Rectal smooth muscle tissue (tissue), 1 donor: ENCODE measurements around the gene HPDL.
"Not testable (repeated sequence)": the region's sequence is repeated elsewhere in the genome, so short reads cannot be mapped to it uniquely, and the experiment has no call there.

ENCODE experiments used
- H3K27ac ChIP-seq: one replicate; pipeline ENCODE4 v1.7.0; 2013; ENCODE audit warnings: low read depth, low read length, inconsistent platforms
- H3K27me3 ChIP-seq: one replicate; pipeline ENCODE4 v1.7.0; 2013; ENCODE audit warnings: low read length; ENCODE audit not compliant: control insufficient read depth, insufficient read depth
- H3K36me3 ChIP-seq: one replicate; pipeline ENCODE4 v1.7.0; 2013; ENCODE audit warnings: low read length; ENCODE audit not compliant: control insufficient read depth, insufficient read depth
- H3K4me1 ChIP-seq: one replicate; pipeline ENCODE4 v1.7.0; 2013; ENCODE audit warnings: low read length; ENCODE audit not compliant: control insufficient read depth, insufficient read depth
- H3K4me3 ChIP-seq: one replicate; pipeline ENCODE4 v1.7.0; 2013; ENCODE audit warnings: low read length
- H3K9ac ChIP-seq: one replicate; pipeline ENCODE4 v1.7.0; 2013; ENCODE audit warnings: low read length

The HPDL gene

DNA sequence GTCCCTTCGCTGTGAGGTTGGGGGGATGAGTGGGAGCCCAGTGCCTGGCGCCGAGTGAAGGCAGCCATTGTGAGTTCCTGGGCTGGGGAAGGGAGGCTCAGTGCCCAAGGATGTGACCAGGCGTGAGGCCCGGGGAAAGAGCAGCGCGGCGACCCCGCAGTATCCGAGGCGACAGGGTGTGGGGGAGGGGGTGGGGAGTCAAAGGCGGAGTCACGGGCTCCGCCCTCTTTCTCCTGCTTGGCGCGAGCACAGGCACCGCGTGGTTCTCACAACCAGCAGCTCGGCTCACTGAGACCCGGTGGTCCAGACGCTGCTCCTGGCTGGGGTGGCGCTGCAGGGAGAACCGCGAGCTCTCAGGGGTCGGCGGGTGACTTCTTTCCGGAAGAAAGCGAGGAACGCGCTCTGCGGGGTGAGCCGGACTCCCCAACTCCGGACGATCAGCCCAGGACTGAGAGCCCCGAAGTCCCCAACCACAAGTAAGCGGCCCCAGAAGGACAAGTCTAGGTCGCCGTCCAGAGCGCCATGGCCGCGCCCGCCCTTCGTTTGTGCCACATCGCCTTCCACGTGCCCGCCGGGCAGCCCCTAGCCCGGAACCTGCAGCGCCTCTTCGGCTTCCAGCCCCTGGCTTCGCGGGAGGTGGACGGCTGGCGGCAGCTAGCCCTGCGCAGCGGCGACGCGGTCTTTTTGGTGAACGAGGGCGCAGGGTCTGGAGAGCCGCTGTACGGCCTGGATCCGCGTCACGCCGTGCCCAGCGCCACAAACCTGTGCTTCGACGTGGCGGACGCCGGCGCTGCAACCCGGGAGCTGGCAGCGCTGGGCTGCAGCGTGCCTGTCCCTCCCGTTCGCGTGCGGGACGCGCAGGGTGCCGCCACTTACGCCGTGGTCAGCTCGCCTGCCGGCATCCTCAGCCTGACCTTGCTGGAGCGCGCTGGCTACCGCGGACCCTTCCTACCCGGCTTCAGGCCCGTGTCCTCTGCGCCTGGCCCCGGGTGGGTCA, at the start of gene HPDL:
Gene HPDL (plus strand): TSS at position 269 of the 997 bp plus-strand sequence. CDS start 254 bp downstream, at position 523.
- Histone ChIP-seq H3K4me3 (peak within 1 kb of the TSS; percentile 66), H3K9ac (no peak within 1 kb of the TSS), H3K4me1 (peaks cover 3% of the 10 kb centered on the region), H3K27ac (no peak within 1 kb of the TSS), H3K27me3 (no peaks in the 10 kb centered on the region), H3K36me3 (peaks cover 1% of the 10 kb centered on the region)

DNA sequence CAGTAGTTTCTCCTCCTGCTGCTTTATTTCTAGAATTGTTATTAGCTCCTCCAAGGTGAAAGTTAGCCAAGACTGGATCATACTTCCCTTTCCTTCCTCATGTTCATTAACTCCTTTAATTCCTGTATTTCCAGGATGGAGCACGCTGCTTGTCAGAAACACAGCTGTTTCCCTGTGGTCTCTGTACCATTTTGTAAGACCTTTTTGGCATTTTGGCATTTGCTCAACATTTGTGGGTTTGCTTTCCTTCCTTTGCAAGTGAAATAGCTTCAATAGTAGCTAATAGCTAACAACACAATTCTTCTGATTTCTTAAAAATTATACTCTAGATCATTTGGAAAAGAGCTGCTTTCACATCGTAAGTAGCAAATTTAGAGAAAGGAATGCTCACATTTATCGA, 44.3 kb upstream of the HPDL start:
- Histone ChIP-seq H3K36me3 (no peaks in the 10 kb centered on the region), H3K9ac (no peak overlapping the region), H3K27ac (no peak overlapping the region), H3K4me3 (no peak overlapping the region), H3K4me1 (no peaks in the 10 kb centered on the region), H3K27me3 (no peaks in the 10 kb centered on the region)

DNA sequence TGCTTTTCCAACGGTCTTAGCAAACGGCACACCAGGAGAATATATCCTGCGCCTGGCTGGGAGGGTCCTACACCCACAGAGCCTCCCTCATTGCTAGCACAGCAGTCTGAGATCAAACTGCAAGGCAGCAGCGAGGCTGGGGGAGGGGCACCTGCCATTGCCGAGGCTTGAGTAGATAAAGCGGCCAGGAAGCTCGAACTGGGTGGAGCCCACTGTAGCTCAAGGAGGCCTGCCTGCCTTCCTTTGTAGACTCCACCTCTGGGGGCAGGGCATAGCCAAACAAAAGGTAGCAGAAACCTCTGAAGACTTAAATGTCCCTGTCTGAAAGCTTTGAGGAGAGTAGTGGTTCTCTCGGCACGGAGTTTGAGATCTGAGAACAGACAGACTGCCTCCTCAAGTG, 41.8 kb upstream of the HPDL start:
- not testable (repeated sequence) for H3K4me1 ChIP-seq, H3K27ac ChIP-seq, H3K9ac ChIP-seq

DNA sequence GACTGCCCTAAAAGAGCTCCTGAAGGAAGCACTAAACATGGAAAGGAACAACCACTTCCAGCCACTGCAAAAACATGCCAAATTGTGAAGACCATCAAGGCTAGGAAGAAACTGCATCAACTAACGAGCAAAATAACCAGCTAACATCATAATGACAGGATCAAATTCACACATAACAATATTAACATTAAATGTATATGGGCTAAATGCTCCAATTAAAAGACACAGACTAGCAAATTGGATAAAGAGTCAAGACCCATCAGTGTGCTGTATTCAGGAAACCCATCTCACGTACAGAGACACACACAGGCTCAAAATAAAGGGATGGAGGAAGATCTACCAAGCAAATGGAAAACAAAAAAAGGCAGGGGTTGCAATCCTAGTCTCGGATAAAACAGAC, 40.2 kb upstream of the HPDL start:
- not testable (repeated sequence) for H3K27me3 ChIP-seq, H3K9ac ChIP-seq, H3K4me3 ChIP-seq, H3K36me3 ChIP-seq, H3K27ac ChIP-seq, H3K4me1 ChIP-seq

More for the DNA sequence above, 41.8 kb upstream of the HPDL start:
- not testable (repeated sequence) for H3K27me3 ChIP-seq, H3K36me3 ChIP-seq, H3K4me3 ChIP-seq

GRCh38 chr1:45291002-45291401, 35.7 kb upstream of the HPDL start:
- not testable (repeated sequence) for H3K4me1 ChIP-seq, H3K36me3 ChIP-seq, H3K4me3 ChIP-seq, H3K9ac ChIP-seq, H3K27ac ChIP-seq, H3K27me3 ChIP-seq

DNA sequence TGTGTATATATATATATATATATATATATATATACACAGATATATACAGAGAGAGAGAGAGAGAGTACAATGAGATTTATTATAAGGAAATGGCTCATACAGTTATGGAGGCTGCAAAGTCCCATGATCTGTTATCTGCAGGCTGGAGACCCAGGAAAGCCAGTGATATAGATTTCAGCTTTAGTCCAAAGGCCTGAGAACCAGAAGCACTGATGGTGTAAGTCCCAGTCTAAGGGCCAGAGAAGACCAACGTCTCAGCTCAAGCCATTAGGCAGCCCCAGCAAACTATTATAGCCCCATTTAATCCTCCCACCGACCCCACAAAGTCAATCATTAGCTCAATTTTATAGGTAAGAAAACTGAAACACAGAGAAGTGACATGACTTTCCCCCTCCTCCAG, 35.0 kb upstream of the HPDL start:
- no peaks in the 10 kb centered on the region for H3K36me3 ChIP-seq
- H3K4me3 ChIP-seq: no peak overlapping the region
- no peaks in the 10 kb centered on the region for H3K4me1 ChIP-seq
- H3K27me3 ChIP-seq: no peaks in the 10 kb centered on the region
- H3K9ac ChIP-seq: no peak overlapping the region
- no peak overlapping the region for H3K27ac ChIP-seq

- H3K27me3 ChIP-seq: no peaks in the 10 kb centered on the region
- no peak overlapping the region for H3K9ac ChIP-seq
- no peak overlapping the region for H3K27ac ChIP-seq
- H3K4me3 ChIP-seq: no peak overlapping the region
- no peaks in the 10 kb centered on the region for H3K36me3 ChIP-seq
- no peaks in the 10 kb centered on the region for H3K4me1 ChIP-seq
Observed at GRCh38 chr1:45297666-45298356, 28.9 kb upstream of the HPDL start.

DNA sequence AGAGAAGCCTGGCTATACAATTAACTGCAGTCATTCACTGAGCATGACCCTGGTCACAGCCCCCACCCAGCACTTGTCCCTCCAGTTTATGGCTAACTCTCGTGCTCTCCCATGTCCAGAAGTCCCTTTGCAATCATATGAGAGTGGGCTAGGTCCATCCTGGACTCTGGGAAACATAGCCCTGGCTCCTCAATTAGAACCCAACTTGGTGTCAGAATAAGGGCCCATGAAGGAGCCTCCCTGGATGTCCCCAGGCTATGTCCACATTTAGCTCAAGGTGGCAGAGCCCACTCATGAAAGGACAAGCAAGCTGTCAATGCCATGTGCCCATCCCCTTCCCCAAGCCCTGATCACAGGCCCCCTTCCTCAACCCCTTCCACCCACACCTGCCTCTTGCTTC, 27.4 kb upstream of the HPDL start:
- H3K27ac ChIP-seq: no peak overlapping the region
- no peaks in the 10 kb centered on the region for H3K36me3 ChIP-seq
- no peak overlapping the region for H3K9ac ChIP-seq
- no peaks in the 10 kb centered on the region for H3K4me1 ChIP-seq
- H3K4me3 ChIP-seq: no peak overlapping the region
- H3K27me3 ChIP-seq: no peaks in the 10 kb centered on the region

GRCh38 chr1:45299981-45300668, 26.6 kb upstream of the HPDL start:
- Histone ChIP-seq H3K27ac (no peak overlapping the region), H3K4me1 (no peaks in the 10 kb centered on the region), H3K27me3 (no peaks in the 10 kb centered on the region), H3K4me3 (no peak overlapping the region), H3K36me3 (no peaks in the 10 kb centered on the region), H3K9ac (no peak overlapping the region)

- H3K4me1 ChIP-seq: no peaks in the 10 kb centered on the region
- no peak overlapping the region for H3K27ac ChIP-seq
- H3K27me3 ChIP-seq: no peaks in the 10 kb centered on the region
- H3K9ac ChIP-seq: no peak overlapping the region
- no peaks in the 10 kb centered on the region for H3K36me3 ChIP-seq
- no peak overlapping the region for H3K4me3 ChIP-seq
Observed at GRCh38 chr1:45300669-45300997, 26.1 kb upstream of the HPDL start.

- Histone ChIP-seq H3K4me3 (peak overlapping the region; percentile 75), H3K4me1 (no peaks in the 10 kb centered on the region), H3K27ac (no peak overlapping the region), H3K9ac (no peak overlapping the region), H3K36me3 (no peaks in the 10 kb centered on the region), H3K27me3 (no peaks in the 10 kb centered on the region)
Observed at GRCh38 chr1:45302505-45303150, 24.1 kb upstream of the HPDL start.
